B cell (primary cell): ENCODE results near the gene F8.
"Not testable (repeated sequence)": the region's sequence is repeated elsewhere in the genome, so short reads cannot be mapped to it uniquely, and the experiment has no call there.

ENCODE experiments used
- EZH2 ChIP-seq: IDR thresholded peaks from 2 replicates; pipeline ENCODE4 v1.6.1; 2012; ENCODE audit warnings: borderline replicate concordance, low read depth, mild to moderate bottlenecking, moderate library complexity, low read length; ENCODE audit not compliant: insufficient read depth, poor library complexity, severe bottlenecking
- TF ChIP-seq, protein P1 (sequence below): fragments of 200-600 bp; IDR thresholded peaks from one replicate; pipeline ENCODE4 v1.8.0; 2022; ENCODE audit warnings: antibody characterized with exemption, mild to moderate bottlenecking

GRCh38 chrX:155006913-155007671, 15.4 kb downstream of the F8 start:
- TF ChIP-seq, protein P1, sequence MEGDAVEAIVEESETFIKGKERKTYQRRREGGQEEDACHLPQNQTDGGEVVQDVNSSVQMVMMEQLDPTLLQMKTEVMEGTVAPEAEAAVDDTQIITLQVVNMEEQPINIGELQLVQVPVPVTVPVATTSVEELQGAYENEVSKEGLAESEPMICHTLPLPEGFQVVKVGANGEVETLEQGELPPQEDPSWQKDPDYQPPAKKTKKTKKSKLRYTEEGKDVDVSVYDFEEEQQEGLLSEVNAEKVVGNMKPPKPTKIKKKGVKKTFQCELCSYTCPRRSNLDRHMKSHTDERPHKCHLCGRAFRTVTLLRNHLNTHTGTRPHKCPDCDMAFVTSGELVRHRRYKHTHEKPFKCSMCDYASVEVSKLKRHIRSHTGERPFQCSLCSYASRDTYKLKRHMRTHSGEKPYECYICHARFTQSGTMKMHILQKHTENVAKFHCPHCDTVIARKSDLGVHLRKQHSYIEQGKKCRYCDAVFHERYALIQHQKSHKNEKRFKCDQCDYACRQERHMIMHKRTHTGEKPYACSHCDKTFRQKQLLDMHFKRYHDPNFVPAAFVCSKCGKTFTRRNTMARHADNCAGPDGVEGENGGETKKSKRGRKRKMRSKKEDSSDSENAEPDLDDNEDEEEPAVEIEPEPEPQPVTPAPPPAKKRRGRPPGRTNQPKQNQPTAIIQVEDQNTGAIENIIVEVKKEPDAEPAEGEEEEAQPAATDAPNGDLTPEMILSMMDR = not testable (repeated sequence)
- TF ChIP-seq EZH2 = not testable (repeated sequence)
